Measurements from ENCODE around the gene GAB2. TPM values are rescaled to one million over a fixed set of nuclear protein-coding genes. Genes with fewer than 3 reads are reported as not detected.

The GAB2 gene
- total and polyA plus RNA-seq, 9 donors: 30.9 to 64.6 (median 42.9) TPM

GRCh38 chr11:78381865-78382264, 35.8 kb downstream of the GAB2 start:
- no peak overlapping the region for H3K27ac ChIP-seq
- intact Hi-C loops (cut with DNase I): no loop called here
- peaks cover 11% of the 10 kb centered on the region for H3K4me1 ChIP-seq (ENCODE audit: insufficient read depth)
- DNase-seq: no peak
- no peaks in the 10 kb centered on the region for H3K9me3 ChIP-seq
- 63 to 75% (median 73%) methylated on average over 4 of the region's 4 CpGs for WGBS, 3 donors
- no peaks in the 10 kb centered on the region for H3K27me3 ChIP-seq
- H3K36me3 ChIP-seq: no peaks in the 10 kb centered on the region
- TF ChIP-seq CTCF (IDR thresholded peaks at IDR 0.05): no peak
- TF ChIP-seq POLR2A (IDR thresholded peaks at IDR 0.05): no peak
- TF ChIP-seq EP300 (IDR thresholded peaks at IDR 0.05): no peak
- no peak overlapping the region for H3K4me3 ChIP-seq

GRCh38 chr11:78380615-78381051, 37.0 kb downstream of the GAB2 start:
- intact Hi-C loops (cut with DNase I): no loop called here
- TF ChIP-seq EP300 (IDR thresholded peaks at IDR 0.05): no peak
- TF ChIP-seq POLR2A (IDR thresholded peaks at IDR 0.05): no peak
- no peak for TF ChIP-seq CTCF (IDR thresholded peaks at IDR 0.05)
- Histone ChIP-seq H3K36me3 (no peaks in the 10 kb centered on the region), H3K9me3 (no peaks in the 10 kb centered on the region), H3K27me3 (no peaks in the 10 kb centered on the region), H3K27ac (no peak overlapping the region), H3K4me1 (ENCODE audit: insufficient read depth) (peaks cover 11% of the 10 kb centered on the region), H3K4me3 (no peak overlapping the region)
- no peak for DNase-seq
- 40 to 44% (median 42%) methylated on average over 5 of the region's 5 CpGs for WGBS, 3 donors

- no peak for DNase-seq
- Histone ChIP-seq H3K4me3 (no peak overlapping the region), H3K36me3 (no peaks in the 10 kb centered on the region), H3K27ac (no peak overlapping the region), H3K9me3 (no peaks in the 10 kb centered on the region), H3K4me1 (ENCODE audit: insufficient read depth) (peaks cover 11% of the 10 kb centered on the region), H3K27me3 (no peaks in the 10 kb centered on the region)
- 72 to 77% (median 77%) methylated on average over 3 of the region's 3 CpGs for WGBS, 3 donors
- intact Hi-C loops (cut with DNase I): no loop called here
- TF ChIP-seq EP300 (IDR thresholded peaks at IDR 0.05): no peak
- TF ChIP-seq POLR2A (IDR thresholded peaks at IDR 0.05): no peak
- TF ChIP-seq CTCF (IDR thresholded peaks at IDR 0.05): no peak
Measured at GRCh38 chr11:78379039-78379670, 38.5 kb downstream of the GAB2 start.

- intact Hi-C loops (cut with DNase I): no loop called here
- Histone ChIP-seq H3K9me3 (no peaks in the 10 kb centered on the region), H3K4me1 (ENCODE audit: insufficient read depth) (peaks cover 12% of the 10 kb centered on the region), H3K27ac (no peak overlapping the region), H3K36me3 (no peaks in the 10 kb centered on the region), H3K27me3 (no peaks in the 10 kb centered on the region), H3K4me3 (no peak overlapping the region)
- no peak for DNase-seq
- 75 to 85% (median 84%) methylated on average over 9 of the region's 9 CpGs for WGBS, 3 donors
- no peak for TF ChIP-seq EP300 (IDR thresholded peaks at IDR 0.05)
- no peak for TF ChIP-seq POLR2A (IDR thresholded peaks at IDR 0.05)
- no peak for TF ChIP-seq CTCF (IDR thresholded peaks at IDR 0.05)
Measured at GRCh38 chr11:78377625-78378418, 39.8 kb downstream of the GAB2 start.
